ENCODE results near the gene IFT27. TPM values are rescaled to one million over a fixed set of nuclear protein-coding genes. Genes with fewer than 3 reads are reported as not detected.

IFT27 gene
- total RNA-seq, 2 experiments from 2014 or later: 14.9 to 21.6 TPM

Other genes with a start within 250 kb of the IFT27 start
- gene EIF3D, start 247.0 kb downstream of the IFT27 start, total RNA-seq: 100 to 1,000 TPM; 359 to 403 TPM
- not detected for gene CACNG2, start 72.4 kb downstream of the IFT27 start, total RNA-seq
- not detected for gene PVALB, start 40.9 kb upstream of the IFT27 start, total RNA-seq
- 1 to 10 TPM; 3.8 to 3.9 TPM for gene NCF4, start 84.9 kb upstream of the IFT27 start, total RNA-seq
- gene CSF2RB, start 137.5 kb upstream of the IFT27 start, total RNA-seq: under 1 TPM; 0.30 to 0.54 TPM
- 1 to 10 TPM; 1.8 to 2.1 TPM for gene TST, start 243.3 kb upstream of the IFT27 start, total RNA-seq
- 10 to 100 TPM; 10.6 to 11.0 TPM for gene MPST, start 243.6 kb upstream of the IFT27 start, total RNA-seq